HEK293T (cell line): ENCODE results near the gene PRKG1.

Experiments
- ARNT ChIP-seq: fragments of 450-650 bp; IDR thresholded peaks from 2 replicates; pipeline ENCODE4 v1.6.1; 2017; ENCODE audit warnings: mild to moderate bottlenecking
- FOXA1 ChIP-seq: fragments of 450-650 bp; IDR thresholded peaks from 2 replicates; pipeline ENCODE4 v1.6.1; 2016; ENCODE audit warnings: mild to moderate bottlenecking
- FOXM1 ChIP-seq: fragments of 450-650 bp; IDR thresholded peaks from 2 replicates; pipeline ENCODE4 v1.6.1; 2017; ENCODE audit warnings: mild to moderate bottlenecking, borderline replicate concordance
- HDGF ChIP-seq: fragments of 450-650 bp; IDR thresholded peaks from 2 replicates; pipeline ENCODE4 v1.6.1; 2017; ENCODE audit warnings: antibody characterized with exemption, borderline replicate concordance
- LEF1 ChIP-seq: fragments of 450-650 bp; IDR thresholded peaks from 2 replicates; pipeline ENCODE4 v1.6.1; 2017; ENCODE audit warnings: mild to moderate bottlenecking, borderline replicate concordance
- SP1 ChIP-seq: fragments of 450-650 bp; IDR thresholded peaks from 2 replicates; pipeline ENCODE4 v1.6.1; 2017
- SUZ12 ChIP-seq: fragments of 450-650 bp; IDR thresholded peaks from 2 replicates; pipeline ENCODE4 v1.6.1; 2016; ENCODE audit warnings: mild to moderate bottlenecking

GRCh38 chr10:52318822-52319464 is 1244.7 kb downstream of the PRKG1 start:
- TF ChIP-seq FOXA1, result no peak
- no peak for TF ChIP-seq LEF1
- no peak for TF ChIP-seq FOXM1
- no peak for TF ChIP-seq HDGF
- no peak for TF ChIP-seq ARNT
- TF ChIP-seq SUZ12, result no peak
- no peak for TF ChIP-seq SP1
